ENCODE data around the gene NBR1. TPM values are rescaled to one million over a fixed set of nuclear protein-coding genes. Genes with fewer than 3 reads are reported as not detected.
"Not testable (repeated sequence)": the region's sequence is repeated elsewhere in the genome, so short reads cannot be mapped to it uniquely, and the experiment has no call there.

Gene NBR1
- total and polyA plus RNA-seq, 2 of the 8 experiments (the other 6 are each of a cell fraction or from before 2014, with no cell fraction given): 13.5 to 36.0 TPM

DNA sequence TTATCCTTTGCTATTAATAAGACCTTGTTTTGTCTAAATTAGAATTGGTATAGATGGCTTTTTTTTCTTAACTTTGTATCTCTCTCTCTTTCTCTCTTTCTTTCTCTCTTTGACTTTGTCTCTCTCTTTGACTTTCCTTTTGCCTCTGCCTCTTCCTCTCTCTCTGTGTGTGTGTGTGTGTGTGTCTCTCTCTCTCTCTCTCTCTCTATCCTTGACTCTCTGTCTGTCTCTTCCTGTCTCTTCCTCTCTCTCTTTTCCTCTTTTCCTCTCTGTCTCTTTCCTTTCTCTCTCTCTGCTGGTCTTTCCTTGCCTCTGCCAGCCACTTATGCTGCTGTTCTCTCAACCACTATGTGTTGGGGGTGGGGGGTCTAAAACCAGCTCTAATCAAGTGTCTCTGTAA lies 5.0 kb upstream of the NBR1 start:
- H2BK120ac ChIP-seq (replicated peaks; ENCODE audit: low read depth, low read length); H2BK12ac ChIP-seq (ENCODE audit: low read depth, low read length); H4K91ac ChIP-seq (replicated peaks; ENCODE audit: insufficient read length, low read length); H3K4me3 ChIP-seq (ENCODE audit: extremely low read depth in 1 of 4, insufficient read depth in 2 of 4, low read depth in 3 of 4, low read length in 4 of 4); H3K23ac ChIP-seq (ENCODE audit: insufficient read length); POLR2A ChIA-PET (ENCODE audit: partially characterized antibody); H3K79me1 ChIP-seq (ENCODE audit: low read depth, low read length); H4K20me1 ChIP-seq (replicated peaks in 1 of 2; ENCODE audit: control insufficient read depth in 1 of 2, insufficient read depth in 2 of 2, low read length in 2 of 2); H2AFZ ChIP-seq (ENCODE audit: low read length); H2BK15ac ChIP-seq (ENCODE audit: low read length); H4K8ac ChIP-seq (ENCODE audit: extremely low read depth, insufficient read depth, low read length); H3K27ac ChIP-seq (ENCODE audit: low read depth, low read length); H3K9ac ChIP-seq (replicated peaks in 1 of 4; ENCODE audit: extremely low read depth in 1 of 4, low read depth in 3 of 4, low read length in 3 of 4); H3K4me1 ChIP-seq (replicated peaks in 1 of 4; ENCODE audit: control insufficient read depth in 3 of 4, insufficient read depth in 4 of 4, low read length in 3 of 4); H3K36me3 ChIP-seq (ENCODE audit: control insufficient read depth in 2 of 4, insufficient read depth in 4 of 4, low read length in 3 of 4); H3K4ac ChIP-seq (replicated peaks; ENCODE audit: insufficient read length, low read depth, low read length); DNase-seq (ENCODE audit: low read depth in 1 of 2, low spot score in 2 of 2); FAIRE-seq; H4K5ac ChIP-seq (ENCODE audit: insufficient read length, low read depth, low read length); H3K9me3 ChIP-seq (ENCODE audit: insufficient read depth in 2 of 2, low read depth in 1 of 2, low read length in 1 of 2); H2AK5ac ChIP-seq (ENCODE audit: low read depth, low read length); H3K18ac ChIP-seq (ENCODE audit: extremely low read depth, low read length); H3K4me2 ChIP-seq (ENCODE audit: insufficient read depth in 1 of 2, low read depth in 2 of 2, low read length in 2 of 2); H3K14ac ChIP-seq (ENCODE audit: insufficient read length); H3K27me3 ChIP-seq (replicated peaks in 1 of 4; ENCODE audit: control insufficient read depth in 3 of 4, extremely low read depth in 1 of 4, insufficient read depth in 3 of 4, low read length in 3 of 4); H3K56ac ChIP-seq (replicated peaks; ENCODE audit: insufficient read length, low read depth, low read length); H2BK5ac ChIP-seq (ENCODE audit: low read depth, low read length); H2BK20ac ChIP-seq (ENCODE audit: low read length): not testable (repeated sequence)
- CTCF ChIA-PET (ENCODE audit: partially characterized antibody): interaction anchor here (0.7 kb wide), 1 partner anchor 868 kb away, joined by 3 read pairs; no protein-coding TSS in a partner anchor
- Histone ChIP-seq H3K23me2 (ENCODE audit: low read depth, low read length) (peaks cover 13% of the 10 kb centered on the region), H3K79me2 (ENCODE audit: control insufficient read depth in 1 of 2, insufficient read depth in 2 of 2, low read length in 2 of 2) (peaks cover 0 to 14% of the 10 kb centered on the region in 2 experiments; a peak in 2 of 4 replicates)
